NOMO-1 (cell line): ENCODE data around the gene DCST1.
"Not testable (repeated sequence)": the region's sequence is repeated elsewhere in the genome, so short reads cannot be mapped to it uniquely, and the experiment has no call there.

Experiments
- DNase-seq, 2 experiments: peaks; one replicate each; lab custom pipeline; 2025; ENCODE audit not compliant: unreplicated experiment in 2 of 2; lab: John Stamatoyannopoulos, UW

The DCST1 gene, protein sequence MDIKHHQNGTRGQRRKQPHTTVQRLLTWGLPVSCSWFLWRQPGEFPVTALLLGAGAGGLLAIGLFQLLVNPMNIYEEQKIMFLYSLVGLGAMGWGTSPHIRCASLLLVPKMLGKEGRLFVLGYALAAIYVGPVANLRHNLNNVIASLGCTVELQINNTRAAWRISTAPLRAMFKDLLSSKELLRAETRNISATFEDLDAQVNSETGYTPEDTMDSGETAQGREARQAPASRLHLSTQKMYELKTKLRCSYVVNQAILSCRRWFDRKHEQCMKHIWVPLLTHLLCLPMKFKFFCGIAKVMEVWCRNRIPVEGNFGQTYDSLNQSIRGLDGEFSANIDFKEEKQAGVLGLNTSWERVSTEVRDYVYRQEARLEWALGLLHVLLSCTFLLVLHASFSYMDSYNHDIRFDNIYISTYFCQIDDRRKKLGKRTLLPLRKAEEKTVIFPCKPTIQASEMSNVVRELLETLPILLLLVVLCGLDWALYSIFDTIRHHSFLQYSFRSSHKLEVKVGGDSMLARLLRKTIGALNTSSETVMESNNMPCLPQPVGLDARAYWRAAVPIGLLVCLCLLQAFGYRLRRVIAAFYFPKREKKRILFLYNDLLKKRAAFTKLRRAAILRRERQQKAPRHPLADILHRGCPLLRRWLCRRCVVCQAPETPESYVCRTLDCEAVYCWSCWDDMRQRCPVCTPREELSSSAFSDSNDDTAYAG

DNA sequence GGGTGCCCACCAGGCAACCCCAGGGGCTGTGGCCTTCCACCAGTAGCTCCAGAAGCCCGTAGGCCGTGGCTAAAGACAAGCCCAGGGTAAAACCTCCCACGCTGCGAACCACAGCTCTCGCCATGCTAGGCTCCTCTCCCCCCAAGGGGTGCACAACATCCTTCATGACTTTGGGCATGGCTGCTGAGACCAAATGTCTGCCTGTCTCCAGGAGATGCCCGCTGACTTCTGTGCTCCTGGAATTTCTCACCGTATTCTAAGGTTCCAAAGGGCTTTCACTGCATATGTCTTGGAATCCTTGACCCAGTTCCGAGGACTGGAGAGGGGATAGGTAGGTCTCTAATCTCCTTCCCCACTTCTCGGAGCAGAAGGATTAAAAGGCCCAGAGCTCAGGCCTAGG lies at the start of gene DCST1, which contains the start of gene DCST2:
Gene DCST1 (plus strand): TSS at position 301 of the 400 bp plus-strand sequence. CDS start 213 bp downstream, outside the sequence.
Gene DCST2 (minus strand): TSS at position 258 of the 400 bp plus-strand sequence. CDS start 80 bp downstream, at position 178.
- DNase-seq = no peak

GRCh38 chr1:154986736-154987135 lies 46.9 kb upstream of the DCST1 start:
- not testable (repeated sequence) for DNase-seq

DNA sequence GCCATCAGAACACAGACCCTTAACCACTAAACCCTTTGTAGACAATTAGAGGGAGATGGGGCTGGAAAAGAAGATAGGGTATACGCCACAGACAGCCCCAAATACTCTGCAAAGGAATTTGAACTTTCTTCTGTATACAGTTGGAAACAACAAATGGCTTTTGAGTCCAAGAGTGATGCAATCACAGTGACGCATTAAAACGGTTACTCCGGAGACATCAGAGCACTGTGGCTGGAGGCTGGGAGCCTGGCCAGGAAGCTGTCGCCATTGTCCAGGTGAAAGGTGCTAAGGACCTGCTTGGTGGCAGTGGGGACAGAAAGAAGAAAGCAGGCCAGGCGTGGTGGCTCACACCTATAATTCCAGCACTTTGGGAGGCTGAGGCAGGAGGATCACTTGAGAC lies 46.3 kb upstream of the DCST1 start:
- DNase-seq = no peak

DNA sequence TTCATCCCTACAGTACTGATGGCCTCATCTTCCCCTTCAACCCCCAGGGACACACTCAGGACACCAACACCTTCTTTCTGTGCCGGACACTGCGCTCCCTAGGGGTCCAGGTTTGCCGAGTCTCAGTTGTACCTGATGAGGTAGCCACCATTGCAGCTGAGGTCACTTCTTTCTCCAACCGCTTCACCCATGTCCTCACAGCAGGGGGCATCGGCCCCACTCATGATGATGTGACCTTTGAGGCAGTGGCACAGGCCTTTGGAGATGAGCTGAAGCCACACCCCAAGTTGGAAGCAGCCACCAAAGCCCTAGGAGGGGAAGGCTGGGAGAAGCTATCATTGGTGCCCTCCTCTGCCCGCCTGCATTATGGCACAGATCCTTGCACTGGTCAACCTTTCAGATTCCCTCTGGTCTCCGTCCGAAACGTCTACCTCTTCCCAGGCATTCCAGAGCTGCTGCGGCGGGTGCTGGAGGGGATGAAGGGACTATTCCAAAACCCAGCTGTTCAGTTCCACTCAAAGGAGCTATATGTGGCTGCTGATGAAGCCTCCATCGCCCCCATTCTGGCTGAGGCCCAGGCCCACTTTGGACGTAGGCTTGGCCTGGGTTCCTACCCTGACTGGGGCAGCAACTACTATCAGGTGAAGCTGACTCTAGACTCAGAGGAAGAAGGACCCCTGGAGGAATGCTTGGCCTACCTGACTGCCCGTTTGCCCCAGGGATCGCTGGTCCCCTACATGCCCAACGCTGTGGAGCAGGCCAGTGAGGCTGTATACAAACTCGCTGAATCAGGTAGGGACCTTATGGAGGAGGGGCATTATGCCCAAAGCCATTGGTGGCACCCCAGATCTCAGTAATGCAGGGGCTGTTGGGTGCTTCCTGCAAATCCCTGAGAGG lies 45.3 kb upstream of the DCST1 start:
- no peak for DNase-seq

DNA sequence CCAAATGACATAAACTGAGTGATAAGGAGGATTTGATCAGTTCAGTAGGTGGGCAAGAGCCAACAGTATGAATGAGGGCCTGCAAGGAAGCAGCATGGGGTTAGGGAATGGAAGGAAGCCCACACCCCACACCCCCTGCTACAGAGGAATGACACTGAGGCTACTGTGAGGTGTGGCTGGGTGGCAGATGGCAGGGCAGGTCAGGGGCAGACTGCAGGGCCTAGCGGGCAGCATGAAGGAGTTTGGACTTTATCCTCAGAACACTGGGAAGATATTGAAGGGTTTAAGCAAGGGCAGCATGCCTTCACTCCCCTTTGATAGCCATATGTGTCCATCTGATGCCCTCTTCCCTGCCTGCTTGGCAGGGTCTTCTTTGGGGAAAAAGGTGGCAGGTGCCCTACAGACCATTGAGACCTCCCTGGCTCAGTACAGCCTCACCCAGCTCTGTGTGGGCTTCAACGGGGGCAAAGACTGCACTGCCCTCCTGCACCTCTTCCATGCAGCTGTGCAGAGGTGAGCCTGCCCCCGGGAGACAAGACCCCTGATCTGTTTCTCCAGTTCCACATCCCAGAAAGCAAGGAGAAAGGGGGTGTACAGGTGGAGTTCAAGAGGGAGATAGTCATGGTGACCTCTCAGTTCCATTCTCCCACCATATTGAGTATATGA lies 44.3 kb upstream of the DCST1 start:
- DNase-seq = no peak

DNA sequence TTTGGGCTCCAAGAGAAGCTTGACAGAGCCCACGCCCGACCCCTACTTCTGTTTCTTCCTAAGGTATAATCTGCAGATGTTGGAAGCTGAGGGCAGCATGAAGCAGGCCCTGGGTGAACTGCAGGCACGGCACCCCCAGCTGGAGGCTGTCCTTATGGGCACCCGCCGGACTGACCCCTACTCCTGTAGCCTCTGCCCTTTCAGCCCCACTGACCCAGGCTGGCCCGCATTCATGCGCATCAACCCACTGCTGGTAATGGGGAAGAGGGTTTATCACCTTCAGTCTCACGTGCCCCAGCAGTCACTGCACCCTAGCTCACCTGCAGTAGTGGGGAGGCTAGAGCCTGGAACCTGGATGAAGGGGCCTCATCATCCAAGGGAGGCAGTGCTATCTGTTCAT lies 43.3 kb upstream of the DCST1 start:
- no peak for DNase-seq

GRCh38 chr1:154992721-154993571 lies 40.7 kb upstream of the DCST1 start:
- DNase-seq = no peak

DNA sequence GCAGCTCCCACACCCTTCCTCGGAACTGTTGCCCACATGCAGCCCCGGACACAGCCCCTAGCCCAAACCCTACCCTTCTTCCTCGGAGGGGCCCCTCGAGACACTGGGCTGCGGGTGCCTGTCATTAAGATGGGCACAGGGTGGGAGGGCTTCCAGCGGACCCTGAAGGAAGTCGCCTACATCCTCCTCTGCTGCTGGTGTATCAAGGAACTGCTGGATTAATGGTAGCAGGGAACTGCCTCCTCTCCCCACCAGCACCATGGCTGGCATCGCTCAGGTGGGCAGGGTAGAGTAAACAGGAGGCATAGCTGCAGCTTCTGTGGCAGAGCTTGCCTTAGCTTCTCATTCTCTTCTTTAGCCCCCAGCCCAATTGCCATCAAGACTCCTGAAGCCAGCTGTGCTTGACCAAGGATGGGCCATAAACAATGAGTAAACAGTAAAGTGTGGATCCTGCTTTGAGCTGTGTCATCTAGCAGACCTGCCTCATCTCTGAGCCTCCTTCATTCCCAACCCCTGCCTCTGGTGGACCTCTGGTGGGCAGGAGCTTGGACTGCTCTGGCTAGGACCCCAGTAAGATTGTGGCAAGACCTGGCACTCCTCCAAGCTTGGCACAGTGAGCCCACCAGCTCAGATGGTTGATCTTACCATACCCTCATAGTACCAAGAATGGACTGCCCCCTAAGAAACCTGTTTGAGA lies 39.9 kb upstream of the DCST1 start, which contains the start of gene LENEP:
Gene LENEP (plus strand): TSS at position 15 of the 697 bp plus-strand sequence. CDS start 22 bp downstream, at position 37.
- DNase-seq = no peak

DNA sequence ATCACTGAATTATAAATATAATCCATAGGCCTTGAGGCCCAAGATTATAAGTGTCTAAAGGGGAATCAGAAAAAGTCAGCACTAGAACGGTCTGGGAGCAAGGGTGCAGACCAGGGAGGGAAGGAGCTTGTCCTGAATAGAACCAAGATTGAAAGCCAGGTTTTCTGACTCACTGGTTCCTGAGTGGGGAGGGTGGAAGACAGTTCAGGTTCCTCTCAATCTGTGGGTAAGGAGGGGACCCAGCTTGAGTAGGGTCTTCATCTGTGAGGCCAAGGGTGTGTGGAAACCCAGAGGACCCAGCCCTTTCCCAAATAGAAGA lies 39.4 kb upstream of the DCST1 start:
- DNase-seq = no peak

DNA sequence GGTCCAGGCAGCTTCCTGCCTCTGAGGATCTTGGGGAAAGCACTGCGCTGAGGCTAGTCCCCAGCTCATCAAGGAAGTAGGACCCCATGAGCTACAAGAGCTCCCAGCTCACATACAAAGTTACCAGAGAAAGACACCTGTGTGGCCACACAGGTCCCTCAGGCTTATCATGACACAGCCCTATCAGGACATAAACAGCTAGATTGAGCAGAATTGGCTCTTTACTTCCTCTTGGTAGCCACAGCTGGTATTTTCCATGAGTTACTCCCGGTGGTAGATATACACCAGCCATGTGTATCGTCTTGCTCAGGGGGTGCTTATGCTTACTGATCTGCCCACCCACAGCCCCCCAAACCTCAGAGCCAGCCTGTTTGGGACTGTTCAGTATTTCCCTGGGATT lies 39.0 kb upstream of the DCST1 start:
- no peak for DNase-seq

DNA sequence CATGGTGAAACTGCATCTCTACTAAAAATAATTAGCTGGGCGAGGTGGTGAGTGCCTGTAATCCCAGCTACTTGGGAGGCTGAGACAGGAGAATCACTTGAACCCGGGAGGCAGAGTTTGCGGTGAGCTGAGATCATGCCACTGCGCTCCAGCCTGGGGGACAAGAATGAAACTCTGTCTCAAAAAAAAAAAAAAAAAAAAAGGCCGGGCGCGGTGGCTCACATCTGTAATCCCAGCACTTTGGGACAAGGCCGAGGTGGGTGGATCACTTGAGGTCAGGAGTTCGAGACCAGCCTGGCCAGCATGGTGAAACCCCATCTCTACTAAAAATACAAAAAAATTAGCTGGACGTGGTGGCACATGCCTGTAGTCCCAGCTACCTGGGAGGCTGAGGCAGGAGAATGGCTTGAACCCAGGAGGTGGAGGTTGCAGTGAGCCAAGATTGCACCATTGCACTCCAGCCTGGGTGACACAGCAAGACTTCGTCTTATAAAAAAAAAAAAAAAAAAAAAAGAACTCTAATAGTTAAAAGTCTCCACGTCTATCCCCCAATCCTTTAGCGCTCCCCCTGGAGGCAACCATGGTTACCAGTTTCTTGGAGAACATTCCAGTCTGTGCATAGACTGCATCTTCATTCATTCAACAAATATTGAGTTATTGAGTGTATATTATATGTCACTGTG lies 38.2 kb upstream of the DCST1 start:
- DNase-seq = peak in 1 of 2 experiments; percentile 20

- DNase-seq = peak; percentile 37 to 41
Observed at GRCh38 chr1:154996966-154997701, 36.5 kb upstream of the DCST1 start.

GRCh38 chr1:154998201-154998780 lies 35.3 kb upstream of the DCST1 start:
- no peak for DNase-seq

DNA sequence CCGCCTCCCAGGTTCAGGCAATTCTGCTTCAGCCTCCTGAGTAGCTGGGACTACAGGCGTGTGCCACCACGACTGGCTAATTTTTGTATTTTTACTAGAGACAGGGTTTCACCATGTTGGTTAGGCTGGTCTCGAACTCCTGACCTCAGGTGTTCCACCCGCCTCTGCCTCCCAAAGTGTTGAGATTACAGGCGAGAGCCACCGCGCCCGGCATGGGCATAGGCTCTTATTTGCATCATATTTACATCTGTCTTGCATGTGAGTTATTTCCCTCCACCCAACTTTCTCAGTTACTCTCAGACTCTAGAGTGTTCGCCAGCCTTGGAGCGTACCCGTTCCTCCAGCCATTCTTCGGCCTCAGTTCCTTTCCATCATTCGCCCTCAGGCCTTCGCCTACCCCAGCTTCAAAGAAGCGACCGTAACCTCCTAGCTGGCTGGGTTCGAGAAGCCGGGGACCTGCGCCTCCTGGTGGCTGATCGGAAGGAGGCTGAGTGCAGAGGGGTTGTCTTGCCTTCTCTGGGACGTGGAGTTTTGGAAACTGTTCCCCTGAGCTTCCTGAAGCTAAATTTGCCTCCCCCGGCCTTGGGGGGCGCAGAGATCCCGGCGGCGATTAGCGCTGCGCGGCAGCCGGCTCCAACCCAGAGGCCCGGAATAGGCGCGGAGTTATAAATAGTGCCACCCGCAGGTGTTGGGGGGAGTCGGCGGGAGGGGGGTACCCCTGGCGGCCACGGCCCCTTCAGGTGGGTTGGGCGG lies 34.6 kb upstream of the DCST1 start:
- DNase-seq = peak; percentile 50 to 60

DNA sequence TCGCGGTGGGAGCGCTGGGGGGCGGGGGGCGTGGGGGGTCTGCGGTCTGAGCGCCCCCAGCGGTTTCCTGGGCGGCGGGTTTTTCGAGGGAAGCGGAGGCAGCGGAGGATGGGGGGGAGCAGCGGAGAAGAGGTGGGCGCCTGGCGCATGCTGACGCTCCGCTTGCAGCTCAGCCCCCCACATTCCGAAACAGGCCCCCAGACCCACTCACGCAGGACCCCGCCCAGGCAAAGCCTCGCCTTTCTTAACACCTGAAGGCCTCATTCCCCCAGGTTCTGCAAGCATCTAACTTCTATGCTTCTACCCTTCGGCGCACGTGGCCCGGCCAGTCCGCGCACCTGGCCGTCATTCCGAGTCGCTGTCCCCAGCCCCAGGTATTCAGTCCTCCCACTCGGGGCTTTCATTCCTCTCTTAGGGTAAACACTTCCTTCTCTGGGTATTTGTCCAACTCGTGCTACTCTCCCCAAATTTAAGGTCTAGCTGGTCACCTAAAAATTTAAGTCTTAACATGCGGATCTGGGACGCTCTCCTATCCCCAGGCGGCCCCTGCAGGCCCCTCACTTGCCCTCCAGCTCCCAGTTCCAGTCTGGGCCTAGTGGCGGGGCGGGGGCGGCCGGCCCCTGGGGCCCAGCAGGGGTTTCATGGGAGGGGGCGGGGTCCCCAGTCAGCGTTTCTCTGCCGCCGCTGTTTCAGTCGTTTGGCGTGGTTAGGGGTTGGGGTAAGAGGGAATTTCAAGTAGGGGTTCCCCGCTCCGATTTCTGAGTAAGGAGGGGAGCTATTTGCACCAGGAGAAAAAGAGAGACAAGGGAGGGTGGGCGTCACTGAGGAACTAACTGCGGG lies 33.8 kb upstream of the DCST1 start:
- peak in 1 of 2 experiments; percentile 26 for DNase-seq

DNA sequence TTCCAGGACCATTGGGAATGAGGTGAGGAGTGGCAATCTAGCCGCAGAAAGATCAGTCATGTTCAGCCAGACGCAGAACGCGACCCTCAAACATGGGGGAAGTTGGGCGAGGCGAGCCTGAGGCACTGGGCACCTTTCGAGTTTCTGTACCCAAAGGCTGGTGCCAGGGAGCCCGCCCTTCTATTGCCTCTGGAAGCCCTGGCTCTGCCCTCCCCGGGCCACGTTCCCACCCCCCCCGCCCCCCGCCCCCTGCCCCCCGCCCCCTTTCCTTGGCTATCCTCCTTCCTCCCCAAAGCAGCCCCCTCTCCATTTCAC lies 33.3 kb upstream of the DCST1 start:
- no peak for DNase-seq
